GM20000 (cell line): Measurements from ENCODE around the gene SDC1.

Source experiments
- DNase-seq: peaks from one replicate; pipeline ENCODE4 v3.0.0; 2012; ENCODE audit warnings: low spot score
- CTCF ChIP-seq: IDR thresholded peaks from 2 replicates; pipeline ENCODE4 v1.5.1; 2012; ENCODE audit warnings: mild to moderate bottlenecking, control low read depth; ENCODE audit errors: extremely low read depth, missing control alignments

The SDC1 gene

GRCh38 chr2:20173496-20174402 is 51.2 kb downstream of the SDC1 start:
- TF ChIP-seq CTCF, result no peak
- no peak for DNase-seq

- TF ChIP-seq CTCF, result no peak
- DNase-seq, result no peak
These were observed 51.9 kb downstream of the SDC1 start for GRCh38 chr2:20173064-20173463.

GRCh38 chr2:20172273-20173055 is 52.5 kb downstream of the SDC1 start:
- no peak for TF ChIP-seq CTCF
- DNase-seq, result no peak

GRCh38 chr2:20171445-20171977 is 53.4 kb downstream of the SDC1 start:
- DNase-seq, result no peak
- no peak for TF ChIP-seq CTCF

- DNase-seq, result no peak
- TF ChIP-seq CTCF, result no peak
These were observed 54.2 kb downstream of the SDC1 start for GRCh38 chr2:20170704-20171250.

- DNase-seq, result no peak
- TF ChIP-seq CTCF, result no peak
These were observed 54.9 kb downstream of the SDC1 start for GRCh38 chr2:20169796-20170703.
